Peyer's patch (tissue), 4 donors: Measurements from ENCODE around the gene COX4I1.

Experiments
- POLR2A ChIP-seq, 2 donors: fragments of 450-650 bp; IDR thresholded peaks; one replicate each; pipeline ENCODE4 v1.5.1; 2017; ENCODE audit warnings: antibody characterized with exemption in 2 of 2, mild to moderate bottlenecking in 2 of 2, moderate library complexity in 2 of 2
- TF ChIP-seq, protein P1 (sequence below), 6 experiments: fragments of 450-650 bp in 4 of 6; fragments of 200-600 bp in 2 of 6; sonication (generic) in 1 of 6; IDR thresholded peaks; one replicate each; pipeline ENCODE4 v1.5.1; 2017 to 2019; ENCODE audit warnings: antibody characterized with exemption in 6 of 6, mild to moderate bottlenecking in 3 of 6, moderate library complexity in 1 of 6

DNA sequence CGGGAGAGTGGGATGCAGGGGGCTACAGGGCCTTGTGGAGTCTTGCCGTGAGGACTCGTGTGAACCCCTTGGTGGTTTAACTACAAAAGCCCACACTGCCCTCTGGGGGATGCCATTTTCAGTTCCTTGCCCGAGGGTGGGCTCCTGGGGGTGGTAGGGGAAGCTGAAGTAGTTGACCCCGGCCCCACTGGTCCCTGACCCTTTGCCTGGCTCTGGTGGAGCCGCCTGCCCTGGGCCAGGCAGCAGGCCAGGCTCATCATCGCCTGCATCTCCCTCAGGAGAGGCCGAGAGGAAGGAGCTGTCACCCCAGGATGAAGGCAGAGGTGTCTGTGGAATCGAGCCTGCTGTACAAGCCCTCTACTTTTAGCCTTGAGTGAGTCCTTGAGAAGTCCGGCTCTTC, 10.2 kb downstream of the COX4I1 start:
- TF ChIP-seq POLR2A (IDR thresholded peaks at IDR 0.05), result no peak
- TF ChIP-seq, protein P1, sequence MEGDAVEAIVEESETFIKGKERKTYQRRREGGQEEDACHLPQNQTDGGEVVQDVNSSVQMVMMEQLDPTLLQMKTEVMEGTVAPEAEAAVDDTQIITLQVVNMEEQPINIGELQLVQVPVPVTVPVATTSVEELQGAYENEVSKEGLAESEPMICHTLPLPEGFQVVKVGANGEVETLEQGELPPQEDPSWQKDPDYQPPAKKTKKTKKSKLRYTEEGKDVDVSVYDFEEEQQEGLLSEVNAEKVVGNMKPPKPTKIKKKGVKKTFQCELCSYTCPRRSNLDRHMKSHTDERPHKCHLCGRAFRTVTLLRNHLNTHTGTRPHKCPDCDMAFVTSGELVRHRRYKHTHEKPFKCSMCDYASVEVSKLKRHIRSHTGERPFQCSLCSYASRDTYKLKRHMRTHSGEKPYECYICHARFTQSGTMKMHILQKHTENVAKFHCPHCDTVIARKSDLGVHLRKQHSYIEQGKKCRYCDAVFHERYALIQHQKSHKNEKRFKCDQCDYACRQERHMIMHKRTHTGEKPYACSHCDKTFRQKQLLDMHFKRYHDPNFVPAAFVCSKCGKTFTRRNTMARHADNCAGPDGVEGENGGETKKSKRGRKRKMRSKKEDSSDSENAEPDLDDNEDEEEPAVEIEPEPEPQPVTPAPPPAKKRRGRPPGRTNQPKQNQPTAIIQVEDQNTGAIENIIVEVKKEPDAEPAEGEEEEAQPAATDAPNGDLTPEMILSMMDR (IDR thresholded peaks at IDR 0.05), result no peak
